Measurements from ENCODE around the gene AP3S2.
"Not testable (repeated sequence)": the region's sequence is repeated elsewhere in the genome, so short reads cannot be mapped to it uniquely, and the experiment has no call there.

Gene AP3S2

DNA sequence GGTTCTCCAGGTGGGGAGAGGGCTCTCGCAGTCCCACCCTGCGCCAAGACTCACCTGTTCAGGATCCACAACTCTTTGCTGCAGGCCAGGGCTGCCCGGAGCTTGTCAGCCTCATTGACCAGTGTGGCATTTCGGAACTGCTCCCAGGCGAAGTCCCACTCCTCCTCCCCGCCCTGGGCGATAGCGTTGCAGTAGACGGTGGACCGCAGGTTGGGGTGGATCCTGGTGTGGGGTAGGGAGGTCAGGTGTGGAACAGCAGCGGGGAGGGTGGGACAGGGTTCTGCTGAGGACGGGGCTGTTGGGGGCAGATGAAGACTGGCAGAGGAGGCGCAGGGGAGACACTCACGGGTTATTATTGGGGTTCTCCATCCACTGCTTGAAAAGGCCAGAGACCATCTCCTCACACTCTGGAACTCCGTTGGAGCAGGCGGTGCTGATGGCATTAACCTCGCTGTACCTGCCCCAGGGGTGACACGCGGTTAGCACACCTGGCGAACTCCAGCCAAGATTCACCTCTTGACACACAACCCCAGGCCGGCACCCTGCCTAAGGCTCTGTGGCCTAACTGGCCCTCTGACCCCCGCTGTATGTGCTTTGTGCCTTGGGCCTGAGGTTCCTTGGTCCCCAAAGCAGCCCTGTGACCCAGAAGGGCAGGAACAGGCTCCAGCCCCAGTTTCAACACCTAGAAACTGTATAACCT lies 101.5 kb downstream of the AP3S2 start:
- H3K4me1 Mint-ChIP-seq (ENCODE audit: low read depth), result peaks cover 35% of the 10 kb centered on the region
- intact Hi-C loops (cut with micrococcal nuclease), result no loop called here
- H3K27ac Mint-ChIP-seq, result peak overlapping the region; percentile 58
- H3K36me3 Mint-ChIP-seq (ENCODE audit: low read depth), result peaks cover 100% of the 10 kb centered on the region
- H3K4me3 Mint-ChIP-seq, result no peak overlapping the region
- H3K27me3 Mint-ChIP-seq, result no peaks in the 10 kb centered on the region
- no peaks in the 10 kb centered on the region for H3K9me3 Mint-ChIP-seq

- no peaks in the 10 kb centered on the region for H3K9me3 Mint-ChIP-seq
- H3K4me1 Mint-ChIP-seq (ENCODE audit: low read depth), result peaks cover 28% of the 10 kb centered on the region
- H3K27ac Mint-ChIP-seq, result peak overlapping the region; percentile 47
- no peaks in the 10 kb centered on the region for H3K27me3 Mint-ChIP-seq
- H3K36me3 Mint-ChIP-seq (ENCODE audit: low read depth), result peaks cover 100% of the 10 kb centered on the region
- H3K4me3 Mint-ChIP-seq, result no peak overlapping the region
- intact Hi-C loops (cut with micrococcal nuclease), result no loop called here
Observed at GRCh38 chr15:89790661-89791060, 103.1 kb downstream of the AP3S2 start.

DNA sequence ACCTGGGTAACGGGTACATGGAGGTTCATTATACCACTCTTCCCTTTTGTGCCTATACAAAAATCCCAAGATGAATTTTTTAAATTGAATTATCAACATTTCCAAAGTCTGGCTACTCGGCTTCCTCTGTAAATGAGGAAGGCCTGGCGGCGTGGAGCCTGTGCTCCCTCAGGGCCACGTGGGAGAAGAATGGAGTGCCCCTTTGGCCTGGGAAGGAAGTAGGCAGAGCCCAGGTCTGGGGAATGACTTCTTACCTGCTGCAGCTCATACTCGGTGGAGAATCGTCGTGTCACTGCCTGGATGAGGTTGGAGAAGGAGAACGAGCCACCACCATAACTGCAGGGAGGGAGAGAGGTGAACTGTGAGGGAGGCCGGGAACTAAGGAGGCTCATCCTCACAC lies 103.6 kb downstream of the AP3S2 start:
- intact Hi-C loops (cut with micrococcal nuclease), result no loop called here
- no peaks in the 10 kb centered on the region for H3K27me3 Mint-ChIP-seq
- peaks cover 100% of the 10 kb centered on the region for H3K36me3 Mint-ChIP-seq (ENCODE audit: low read depth)
- H3K27ac Mint-ChIP-seq, result peak overlapping the region; percentile 47
- peaks cover 29% of the 10 kb centered on the region for H3K4me1 Mint-ChIP-seq (ENCODE audit: low read depth)
- no peak overlapping the region for H3K4me3 Mint-ChIP-seq
- H3K9me3 Mint-ChIP-seq, result no peaks in the 10 kb centered on the region

- H3K27me3 Mint-ChIP-seq; H3K27ac Mint-ChIP-seq; H3K9me3 Mint-ChIP-seq; H3K4me3 Mint-ChIP-seq; intact Hi-C loops (cut with micrococcal nuclease): not testable (repeated sequence)
- H3K36me3 Mint-ChIP-seq (ENCODE audit: low read depth), result peaks cover 100% of the 10 kb centered on the region
- H3K4me1 Mint-ChIP-seq (ENCODE audit: low read depth), result peaks cover 41% of the 10 kb centered on the region
Observed at GRCh38 chr15:89788585-89788984, 105.2 kb downstream of the AP3S2 start.

DNA sequence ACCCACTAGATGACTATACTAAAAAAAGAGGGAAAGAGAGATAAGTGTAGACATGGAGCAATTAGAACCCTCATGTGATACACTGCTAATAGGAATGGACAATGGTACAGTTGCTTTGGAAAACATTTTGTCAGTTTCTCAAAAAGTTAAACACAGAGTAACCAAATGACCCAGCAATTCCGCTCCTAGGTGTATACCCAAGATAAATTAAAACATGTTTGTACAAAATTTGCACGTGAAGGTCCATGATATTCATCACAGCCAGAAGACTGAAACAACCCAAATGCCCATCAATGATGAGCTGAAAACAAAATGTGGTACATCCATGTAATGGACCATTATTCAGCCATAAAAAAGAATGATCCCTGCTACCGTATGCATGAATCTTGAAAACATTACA lies 105.8 kb downstream of the AP3S2 start:
- no peak overlapping the region for H3K4me3 Mint-ChIP-seq
- H3K4me1 Mint-ChIP-seq (ENCODE audit: low read depth), result peaks cover 47% of the 10 kb centered on the region
- intact Hi-C loops (cut with micrococcal nuclease), result no loop called here
- peaks cover 93% of the 10 kb centered on the region for H3K36me3 Mint-ChIP-seq (ENCODE audit: low read depth)
- no peaks in the 10 kb centered on the region for H3K9me3 Mint-ChIP-seq
- H3K27me3 Mint-ChIP-seq, result no peaks in the 10 kb centered on the region
- no peak overlapping the region for H3K27ac Mint-ChIP-seq

DNA sequence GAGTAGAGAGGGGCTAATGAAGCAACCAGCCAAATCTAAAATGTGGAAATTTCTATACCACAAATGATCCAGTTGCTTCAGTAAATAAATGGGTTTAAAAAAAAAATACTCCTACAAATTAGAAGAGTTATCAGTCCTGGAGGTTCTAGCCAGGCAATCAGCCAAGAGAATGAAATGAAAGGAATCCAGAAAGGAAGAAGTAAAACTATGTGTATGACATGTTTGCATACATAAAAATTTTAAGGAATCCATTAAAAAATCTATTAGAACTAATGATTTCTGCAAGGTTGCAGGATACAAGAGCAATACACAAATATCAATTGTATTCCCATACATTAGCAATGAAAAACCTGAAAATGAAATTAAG lies 108.0 kb downstream of the AP3S2 start:
- intact Hi-C loops (cut with micrococcal nuclease), result no loop called here
- H3K27ac Mint-ChIP-seq, result no peak overlapping the region
- no peaks in the 10 kb centered on the region for H3K9me3 Mint-ChIP-seq
- no peak overlapping the region for H3K4me3 Mint-ChIP-seq
- H3K4me1 Mint-ChIP-seq (ENCODE audit: low read depth), result peaks cover 57% of the 10 kb centered on the region
- peaks cover 71% of the 10 kb centered on the region for H3K36me3 Mint-ChIP-seq (ENCODE audit: low read depth)
- no peaks in the 10 kb centered on the region for H3K27me3 Mint-ChIP-seq

DNA sequence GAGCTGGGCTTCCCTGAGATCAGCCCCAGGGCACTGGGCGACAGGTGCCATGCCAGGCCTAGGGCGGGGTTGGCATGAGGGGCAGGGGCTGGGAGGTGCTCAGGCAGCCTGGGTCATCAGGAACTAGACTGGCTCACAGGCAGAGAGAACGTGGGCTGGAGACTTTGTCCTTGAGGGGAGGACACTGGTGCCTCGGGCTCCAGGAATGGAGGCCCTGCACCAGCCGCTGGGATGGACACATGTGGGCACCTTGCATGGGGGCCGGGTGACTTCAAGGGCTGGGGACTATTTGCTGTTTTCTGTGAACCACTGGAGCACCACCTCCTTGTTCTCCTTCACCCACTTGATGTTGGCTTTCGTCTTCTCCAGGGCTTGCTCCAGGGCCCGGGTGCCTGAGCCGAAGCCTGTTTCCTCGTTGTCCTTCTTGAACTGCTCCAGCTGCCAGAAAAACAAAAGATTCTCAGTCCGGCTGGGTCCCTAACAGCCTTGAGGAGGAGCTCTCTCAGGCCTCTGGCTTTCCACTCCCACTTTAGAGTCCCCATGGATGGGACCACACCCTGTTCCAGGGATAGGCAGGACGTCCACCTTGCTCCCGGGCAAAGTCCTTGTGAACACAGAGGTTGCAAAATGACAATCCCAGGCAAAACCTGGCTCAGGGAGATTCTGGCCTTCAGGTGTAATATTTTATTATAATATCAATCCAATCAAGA lies 108.6 kb downstream of the AP3S2 start:
- no peaks in the 10 kb centered on the region for H3K9me3 Mint-ChIP-seq
- no peak overlapping the region for H3K4me3 Mint-ChIP-seq
- H3K27me3 Mint-ChIP-seq, result no peaks in the 10 kb centered on the region
- peaks cover 66% of the 10 kb centered on the region for H3K36me3 Mint-ChIP-seq (ENCODE audit: low read depth)
- H3K4me1 Mint-ChIP-seq (ENCODE audit: low read depth), result peaks cover 57% of the 10 kb centered on the region
- intact Hi-C loops (cut with micrococcal nuclease), result no loop called here
- H3K27ac Mint-ChIP-seq, result peak overlapping the region; percentile 85

DNA sequence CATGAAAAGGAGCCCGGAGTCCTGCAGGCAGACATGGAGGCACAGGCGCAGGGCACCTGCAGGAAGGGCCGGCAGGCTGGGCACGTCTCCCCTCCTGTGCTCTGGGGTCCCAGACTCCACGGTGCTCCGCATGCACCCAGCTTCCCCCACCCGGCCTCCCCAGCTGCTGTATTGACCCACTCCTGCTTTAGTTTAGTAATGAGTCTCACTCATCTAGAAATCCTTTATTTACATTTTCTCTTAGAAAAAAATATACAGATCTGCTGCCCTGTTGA lies 109.2 kb downstream of the AP3S2 start:
- Mint-ChIP-seq H3K9me3 (no peaks in the 10 kb centered on the region), H3K27me3 (no peaks in the 10 kb centered on the region), H3K27ac (peak overlapping the region; percentile 85), H3K36me3 (ENCODE audit: low read depth) (peaks cover 60% of the 10 kb centered on the region), H3K4me1 (ENCODE audit: low read depth) (peaks cover 56% of the 10 kb centered on the region), H3K4me3 (no peak overlapping the region)
- intact Hi-C loops (cut with micrococcal nuclease), result no loop called here

DNA sequence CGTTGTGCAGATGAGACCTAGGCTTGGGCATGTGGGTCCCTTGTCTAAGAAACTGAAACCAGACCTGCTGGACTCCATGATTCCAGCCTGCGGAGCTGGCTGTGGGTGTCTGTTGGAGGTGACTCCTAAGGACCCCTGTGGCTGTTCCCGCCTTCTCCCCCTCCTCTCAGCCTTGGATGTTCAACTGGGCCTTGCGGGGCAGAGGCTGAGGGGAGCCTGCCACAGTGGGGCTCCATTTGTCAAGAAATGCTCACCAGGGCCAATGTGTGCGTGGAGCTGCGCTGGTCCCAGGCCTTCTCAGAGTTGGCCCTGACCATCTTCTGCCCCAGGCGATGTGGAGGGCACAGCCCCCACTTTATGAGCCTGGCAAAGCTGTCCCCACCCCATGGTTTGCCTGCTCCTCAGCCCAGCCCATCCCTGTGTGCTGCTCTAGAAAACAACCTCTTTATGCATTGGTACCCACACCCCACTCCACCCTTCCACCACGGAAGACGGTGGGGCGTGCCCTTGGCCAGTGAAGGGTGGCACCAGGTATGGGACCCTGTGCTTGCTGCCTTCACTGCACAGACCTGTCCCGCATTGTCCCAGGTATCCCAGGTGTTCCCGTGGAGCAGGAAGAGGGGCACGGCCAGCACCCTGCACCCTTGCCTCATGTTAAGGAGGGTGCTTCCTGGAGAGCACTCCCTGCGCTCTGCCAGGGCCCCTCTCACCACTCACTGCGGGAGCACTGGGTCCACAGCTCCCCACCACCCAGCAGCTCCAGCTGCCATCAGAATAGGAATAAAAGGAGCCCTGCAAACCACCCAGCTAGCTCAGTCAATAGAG lies 109.7 kb downstream of the AP3S2 start:
- Mint-ChIP-seq H3K4me3 (no peak overlapping the region), H3K27ac (peak overlapping the region; percentile 85), H3K27me3 (no peaks in the 10 kb centered on the region), H3K9me3 (no peaks in the 10 kb centered on the region), H3K4me1 (ENCODE audit: low read depth) (peaks cover 56% of the 10 kb centered on the region), H3K36me3 (ENCODE audit: low read depth) (peaks cover 54% of the 10 kb centered on the region)
- intact Hi-C loops (cut with micrococcal nuclease), result no loop called here

DNA sequence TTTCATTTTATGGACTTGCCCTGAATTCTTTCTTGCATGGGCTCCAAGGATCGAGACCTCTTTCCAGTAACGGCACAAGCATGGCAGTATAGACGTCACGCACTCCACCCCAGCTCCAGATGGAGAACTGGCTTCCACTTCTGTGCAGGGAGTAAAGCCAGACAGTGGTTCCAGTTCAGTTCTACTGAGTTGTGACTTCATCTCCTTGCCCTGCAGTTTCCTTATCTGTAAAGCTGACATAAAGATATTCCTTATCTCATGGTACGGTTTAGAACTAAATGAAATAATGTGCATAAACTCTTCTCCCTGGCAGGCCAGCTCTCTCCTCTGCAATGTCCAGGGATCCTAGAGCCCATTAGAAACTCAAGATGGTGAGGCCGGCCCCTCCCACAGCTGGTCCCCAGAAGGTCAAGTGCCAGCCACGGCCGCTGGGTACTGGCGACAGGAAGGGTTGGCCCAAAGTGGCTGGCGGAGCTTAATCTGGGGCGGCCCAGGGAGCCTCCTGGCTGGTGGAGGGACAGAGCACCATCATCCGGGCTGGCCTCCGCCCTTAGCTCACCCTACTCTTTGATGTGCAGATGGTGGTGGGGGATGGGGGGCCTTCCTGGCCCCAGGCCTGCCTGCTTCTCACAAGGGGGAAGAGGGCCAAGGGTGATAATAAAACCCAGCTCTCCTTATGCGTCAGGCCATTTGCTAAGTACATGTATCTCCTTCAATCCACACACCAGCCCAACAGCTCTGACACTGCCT lies 110.5 kb downstream of the AP3S2 start:
- intact Hi-C loops (cut with micrococcal nuclease), result no loop called here
- Mint-ChIP-seq H3K27ac (peak overlapping the region; percentile 85), H3K9me3 (no peaks in the 10 kb centered on the region), H3K27me3 (peaks cover 1% of the 10 kb centered on the region), H3K4me1 (ENCODE audit: low read depth) (peaks cover 55% of the 10 kb centered on the region), H3K36me3 (ENCODE audit: low read depth) (peaks cover 47% of the 10 kb centered on the region), H3K4me3 (no peak overlapping the region)

DNA sequence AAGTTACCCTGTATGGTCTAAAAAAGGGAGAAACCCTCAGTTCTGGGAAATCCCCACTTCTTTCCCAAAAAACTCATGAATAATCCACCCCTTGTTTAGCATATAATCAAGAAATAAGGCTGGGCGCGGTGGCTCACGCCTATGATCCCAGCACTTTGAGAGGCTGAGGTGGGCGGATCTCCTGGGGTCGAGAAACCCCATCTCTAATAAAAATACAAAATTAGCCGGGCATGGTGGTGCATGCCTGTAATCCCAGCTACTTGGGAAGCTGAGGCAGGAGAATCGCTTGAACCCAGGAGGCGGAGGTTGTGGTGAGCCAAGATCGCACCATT lies 111.2 kb downstream of the AP3S2 start:
- intact Hi-C loops (cut with micrococcal nuclease); H3K27me3 Mint-ChIP-seq; H3K9me3 Mint-ChIP-seq; H3K4me3 Mint-ChIP-seq: not testable (repeated sequence)
- peak overlapping the region; percentile 85 for H3K27ac Mint-ChIP-seq
- peaks cover 51% of the 10 kb centered on the region for H3K4me1 Mint-ChIP-seq (ENCODE audit: low read depth)
- H3K36me3 Mint-ChIP-seq (ENCODE audit: low read depth), result peaks cover 40% of the 10 kb centered on the region

GRCh38 chr15:89781891-89782618 lies 111.7 kb downstream of the AP3S2 start:
- intact Hi-C loops (cut with micrococcal nuclease), result no loop called here
- peak overlapping the region; percentile 46 for H3K4me3 Mint-ChIP-seq
- H3K27me3 Mint-ChIP-seq, result peaks cover 11% of the 10 kb centered on the region
- H3K4me1 Mint-ChIP-seq (ENCODE audit: low read depth), result peaks cover 56% of the 10 kb centered on the region
- H3K36me3 Mint-ChIP-seq (ENCODE audit: low read depth), result peaks cover 34% of the 10 kb centered on the region
- H3K27ac Mint-ChIP-seq, result peak overlapping the region; percentile 85
- no peaks in the 10 kb centered on the region for H3K9me3 Mint-ChIP-seq

DNA sequence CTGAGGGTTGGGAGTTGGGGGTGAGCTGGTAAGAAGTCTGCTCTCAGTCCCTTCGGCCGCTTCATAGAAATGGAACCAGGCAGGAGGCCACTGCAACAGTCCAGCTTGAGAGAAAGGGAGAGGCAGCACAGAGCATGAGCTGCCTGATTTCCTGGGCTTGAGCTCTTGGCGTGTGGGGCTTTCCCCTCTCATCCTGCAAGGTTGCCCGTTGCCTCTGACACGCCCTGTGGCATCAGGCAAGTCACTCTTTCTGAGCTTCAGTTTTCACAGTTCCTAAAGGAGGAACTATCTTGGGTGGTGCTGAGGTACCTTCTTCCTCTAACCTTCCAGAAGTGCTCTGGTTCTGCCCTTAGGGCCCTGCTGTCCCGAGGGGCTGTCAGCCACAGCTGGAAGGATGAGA lies 112.7 kb downstream of the AP3S2 start:
- Mint-ChIP-seq H3K36me3 (ENCODE audit: low read depth) (peaks cover 24% of the 10 kb centered on the region), H3K4me3 (peak overlapping the region; percentile 27), H3K27me3 (peaks cover 17% of the 10 kb centered on the region), H3K27ac (peak overlapping the region; percentile 85), H3K4me1 (ENCODE audit: low read depth) (peaks cover 63% of the 10 kb centered on the region), H3K9me3 (no peaks in the 10 kb centered on the region)
- intact Hi-C loops (cut with micrococcal nuclease), result no loop called here
